DMS153 treated with DMSO at 0.1 percent for 48 hours (cell line): ENCODE data around the gene C12orf75.
"Not testable (repeated sequence)": the region's sequence is repeated elsewhere in the genome, so short reads cannot be mapped to it uniquely, and the experiment has no call there.

ENCODE experiments used
- DNase-seq: peaks from one replicate; lab custom pipeline; 2025; ENCODE audit not compliant: unreplicated experiment; lab: John Stamatoyannopoulos, UW

The C12orf75 gene

GRCh38 chr12:105368047-105368646 lies 37.7 kb downstream of the C12orf75 start:
- no peak for DNase-seq

GRCh38 chr12:105369014-105369413 lies 38.5 kb downstream of the C12orf75 start:
- DNase-seq, result no peak

DNA sequence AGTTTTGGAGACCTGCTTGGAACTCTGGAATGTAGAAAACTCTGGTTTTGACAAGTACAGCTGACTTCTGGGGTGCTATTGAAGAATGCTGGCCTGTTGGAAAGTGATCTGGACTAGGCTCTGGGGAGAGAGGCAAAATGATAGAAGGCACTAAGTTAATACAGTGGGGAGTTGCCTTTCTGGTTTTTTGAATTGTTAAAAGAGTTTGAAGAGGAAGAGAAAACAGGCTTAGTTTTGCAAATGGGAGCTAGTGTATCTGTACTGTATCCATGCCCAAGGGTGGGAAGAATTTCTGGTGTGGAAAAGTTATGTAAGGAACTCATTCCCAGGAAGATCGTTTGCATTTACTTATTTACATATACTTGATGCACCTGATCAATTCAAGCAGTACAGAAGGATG lies 43.8 kb downstream of the C12orf75 start:
- DNase-seq, result no peak

DNA sequence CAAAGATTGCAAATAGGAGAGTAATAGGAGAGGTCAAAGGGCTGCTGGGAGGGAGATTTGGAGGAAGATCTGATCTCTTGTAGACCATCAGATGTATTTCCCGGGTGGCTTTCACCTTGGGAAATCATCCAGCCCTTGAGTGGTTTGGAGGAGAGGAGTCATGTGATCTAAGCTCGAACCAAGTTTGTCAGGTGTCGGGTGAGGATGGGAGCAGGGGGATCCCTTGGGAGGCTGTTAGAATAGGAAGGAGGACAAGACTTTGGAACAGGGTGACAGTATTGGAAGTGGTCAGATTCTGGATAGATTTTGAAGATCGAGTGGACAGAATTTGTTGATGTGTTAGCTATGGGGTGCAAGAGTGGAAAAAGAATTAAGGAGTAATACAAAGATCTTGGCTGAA lies 46.6 kb downstream of the C12orf75 start:
- DNase-seq, result no peak

DNA sequence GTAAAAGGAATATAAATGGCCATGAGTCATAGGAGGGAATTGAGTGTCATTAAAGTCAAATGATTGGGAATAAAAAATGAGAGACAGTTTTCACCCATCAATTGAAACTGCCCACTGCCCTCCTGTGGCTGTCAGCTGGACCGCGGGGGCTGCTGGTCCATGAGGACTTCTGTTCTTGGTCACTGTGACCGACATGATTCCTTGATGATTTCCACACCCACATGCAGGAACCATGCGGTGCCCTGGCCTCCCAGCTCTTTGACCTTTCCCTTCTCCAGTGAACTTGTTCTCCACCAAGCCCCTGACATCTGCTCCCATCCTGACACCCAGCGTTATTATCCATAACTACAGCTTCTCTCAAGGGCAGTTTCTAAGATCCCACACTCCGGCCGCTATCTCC lies 48.4 kb downstream of the C12orf75 start:
- DNase-seq, result peak; percentile 21

DNA sequence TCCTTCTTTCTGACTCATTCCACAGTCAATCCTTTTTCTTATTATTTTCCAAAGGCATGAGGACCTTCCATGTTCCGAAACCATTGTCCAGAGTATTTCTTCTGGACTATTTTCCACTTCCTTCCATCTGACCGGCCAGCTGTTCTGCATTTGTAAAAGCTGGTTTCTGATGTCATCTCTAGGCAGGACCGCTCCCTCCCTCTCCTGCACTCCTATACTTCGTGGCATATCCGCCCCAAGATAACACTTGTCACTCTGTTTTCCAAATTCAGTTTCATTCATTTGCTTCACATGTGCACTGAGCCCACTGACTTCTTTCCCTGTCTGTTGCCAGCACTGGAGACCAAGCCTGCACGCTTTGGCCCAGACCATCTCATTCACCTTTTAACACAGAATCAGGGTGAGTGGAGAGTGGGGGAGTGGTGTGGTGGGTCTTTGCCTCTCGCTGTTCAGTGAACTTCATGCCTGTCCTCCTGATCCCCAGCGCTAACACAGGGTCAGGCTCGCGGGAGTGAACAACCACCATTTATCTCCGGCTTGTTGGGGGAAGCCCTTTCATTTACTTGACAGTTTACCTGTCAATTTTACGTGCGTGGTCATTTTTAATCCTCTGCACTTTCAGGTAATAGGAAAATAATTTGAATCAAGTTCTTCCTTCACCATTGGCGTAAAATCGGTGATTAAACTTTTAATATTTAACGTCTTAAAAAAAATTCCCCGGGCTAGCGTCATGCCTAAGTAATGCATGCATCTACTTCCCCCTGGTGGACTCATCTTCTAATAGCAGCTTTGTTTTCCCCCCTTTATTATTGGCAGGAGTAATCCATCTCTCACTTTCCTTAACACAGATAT lies 52.5 kb downstream of the C12orf75 start:
- peak; percentile 71 for DNase-seq

GRCh38 chr12:105384220-105384619 lies 53.7 kb downstream of the C12orf75 start:
- no peak for DNase-seq

- DNase-seq, result no peak
Observed at GRCh38 chr12:105384916-105385535, 54.5 kb downstream of the C12orf75 start.

DNA sequence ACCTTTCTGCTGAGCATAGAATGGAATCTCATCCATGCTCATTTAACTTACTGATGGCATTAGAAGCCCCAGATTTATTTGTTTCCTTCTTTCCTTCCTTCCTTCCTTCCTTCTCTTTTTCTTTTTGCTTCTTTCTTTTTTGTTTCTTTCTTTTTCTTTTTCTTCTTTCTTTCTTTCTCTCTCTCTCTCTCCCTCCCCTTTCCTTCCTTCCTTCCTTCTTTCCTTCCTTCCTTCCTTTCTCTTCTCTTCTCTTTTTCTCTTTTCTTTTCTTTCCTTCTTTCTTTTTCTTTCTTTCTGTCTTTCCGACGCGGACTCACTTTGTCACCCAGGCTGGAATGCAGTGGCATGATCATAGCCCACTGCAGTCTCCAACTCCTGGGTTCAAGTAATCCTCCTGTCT lies 55.9 kb downstream of the C12orf75 start:
- no peak for DNase-seq

DNA sequence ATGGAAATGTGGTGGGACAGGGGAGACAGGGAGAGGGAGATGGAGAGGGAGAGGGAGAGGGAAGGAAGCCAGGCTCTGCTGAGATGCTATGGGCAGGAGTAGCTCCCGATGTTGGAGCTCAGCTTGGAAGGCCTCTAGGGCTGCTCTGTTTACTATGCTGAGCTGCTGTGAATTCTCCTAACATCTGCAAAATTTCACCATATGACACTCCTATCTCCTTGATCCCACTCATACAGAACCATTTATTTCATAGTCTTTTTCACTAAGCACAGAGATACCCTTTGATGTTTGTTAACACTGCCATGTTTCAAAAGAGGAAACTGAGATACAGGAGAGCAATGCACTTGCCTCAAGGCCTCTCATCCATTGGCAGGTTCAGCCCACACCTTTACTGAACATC lies 60.7 kb downstream of the C12orf75 start:
- no peak for DNase-seq

DNA sequence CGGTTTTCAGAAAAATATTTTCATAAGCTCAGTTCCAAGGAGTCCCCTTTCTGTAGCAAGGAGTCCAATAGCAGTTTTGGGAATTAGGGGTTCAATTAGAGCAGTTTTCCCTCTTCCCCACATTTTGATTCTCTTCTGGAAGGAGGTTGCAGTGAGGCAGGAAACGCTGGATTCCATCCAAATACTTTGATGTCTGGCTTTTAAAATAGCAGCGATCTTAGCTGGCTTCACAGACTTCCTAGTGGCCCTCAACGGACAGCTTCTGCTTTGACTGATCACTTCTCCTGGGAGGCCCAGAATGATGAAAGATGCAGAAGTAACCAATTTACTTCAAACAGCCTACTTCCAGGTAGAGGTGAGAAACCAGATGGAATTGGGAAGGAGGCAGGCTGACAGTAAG lies 63.1 kb downstream of the C12orf75 start:
- DNase-seq, result no peak

DNA sequence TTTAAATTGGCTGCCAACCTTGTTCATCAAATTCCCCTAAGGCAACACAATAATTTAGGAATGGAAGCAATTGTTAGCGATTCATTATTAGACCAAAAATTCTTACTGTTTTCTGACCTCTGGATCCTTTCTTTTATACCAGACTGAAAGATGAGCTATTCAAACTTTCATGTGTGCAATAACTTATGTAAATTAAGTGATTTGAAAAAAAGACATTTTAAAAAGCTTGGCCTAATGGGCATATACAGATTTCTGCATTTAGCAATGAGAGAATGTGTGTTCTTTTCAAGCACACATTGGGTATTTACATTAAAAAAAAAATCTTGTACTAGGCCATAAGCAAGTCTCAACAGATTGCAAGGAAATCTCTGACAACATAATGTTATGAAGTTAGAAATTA lies 65.5 kb downstream of the C12orf75 start:
- no peak for DNase-seq

- DNase-seq, result no peak
Observed at GRCh38 chr12:105396983-105397382, 66.5 kb downstream of the C12orf75 start.

- no peak for DNase-seq
Observed at GRCh38 chr12:105398930-105399329, 68.4 kb downstream of the C12orf75 start.

- DNase-seq, result no peak
Observed at GRCh38 chr12:105399428-105400081, 69.1 kb downstream of the C12orf75 start.

GRCh38 chr12:105400227-105400626 lies 69.7 kb downstream of the C12orf75 start:
- DNase-seq, result no peak

- DNase-seq, result no peak
Observed at GRCh38 chr12:105401198-105401597, 70.7 kb downstream of the C12orf75 start.

DNA sequence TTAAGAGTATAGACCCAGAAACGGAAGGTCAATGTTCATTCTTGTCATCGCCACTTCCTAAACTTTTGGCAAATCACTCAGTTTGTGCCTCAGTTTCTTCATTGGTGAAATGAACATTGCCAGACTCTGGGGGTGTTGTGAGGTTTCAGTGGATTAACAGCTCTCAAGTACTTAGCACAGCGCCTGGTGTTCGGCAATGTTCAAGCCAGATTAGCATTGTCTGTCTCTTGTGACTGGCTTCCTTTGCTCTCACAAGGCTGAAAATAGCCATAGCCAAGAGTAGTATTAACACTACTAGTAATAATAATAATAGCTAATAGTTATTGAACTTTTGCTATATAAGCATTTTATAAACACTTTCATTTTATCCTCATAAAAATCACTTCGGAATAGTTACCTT lies 71.9 kb downstream of the C12orf75 start:
- no peak for DNase-seq

DNA sequence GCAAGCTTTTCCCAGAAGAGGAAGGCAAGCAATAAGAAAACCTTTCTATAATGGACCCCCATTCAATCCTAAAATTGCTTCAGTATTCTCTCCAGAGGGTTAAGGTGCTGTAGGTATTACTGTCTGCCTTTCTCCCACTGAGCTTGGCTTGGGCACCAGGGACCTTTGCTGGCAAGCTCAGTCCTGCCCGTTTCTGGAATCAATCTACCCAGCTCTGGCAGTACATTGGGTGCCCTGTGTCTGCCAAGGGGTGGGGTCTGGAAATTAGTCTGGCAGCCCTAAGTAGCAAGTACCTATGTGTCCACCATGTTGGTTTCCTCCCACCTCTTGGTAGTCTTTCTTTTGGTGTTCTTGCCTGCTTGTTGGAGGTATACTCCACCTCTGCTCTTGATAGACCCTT lies 72.6 kb downstream of the C12orf75 start:
- no peak for DNase-seq

DNA sequence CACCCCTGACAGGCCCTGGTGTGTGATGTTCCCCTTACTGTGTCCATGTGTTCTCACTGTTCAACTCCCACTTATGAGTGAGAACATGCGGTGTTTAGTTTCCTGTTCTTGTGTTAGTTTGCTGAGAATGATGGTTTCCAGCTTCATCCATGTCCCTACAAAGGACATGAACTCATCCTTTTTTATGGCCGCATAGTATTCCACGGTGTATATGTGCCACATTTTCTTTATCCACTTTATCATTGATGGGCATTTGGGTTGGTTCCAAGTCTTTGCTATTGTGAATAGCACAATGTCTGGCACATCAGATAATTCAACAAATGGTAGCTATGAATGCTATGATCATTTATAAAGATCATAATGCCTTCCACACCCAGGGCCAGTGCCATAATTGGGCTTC lies 73.6 kb downstream of the C12orf75 start:
- not testable (repeated sequence) for DNase-seq

DNA sequence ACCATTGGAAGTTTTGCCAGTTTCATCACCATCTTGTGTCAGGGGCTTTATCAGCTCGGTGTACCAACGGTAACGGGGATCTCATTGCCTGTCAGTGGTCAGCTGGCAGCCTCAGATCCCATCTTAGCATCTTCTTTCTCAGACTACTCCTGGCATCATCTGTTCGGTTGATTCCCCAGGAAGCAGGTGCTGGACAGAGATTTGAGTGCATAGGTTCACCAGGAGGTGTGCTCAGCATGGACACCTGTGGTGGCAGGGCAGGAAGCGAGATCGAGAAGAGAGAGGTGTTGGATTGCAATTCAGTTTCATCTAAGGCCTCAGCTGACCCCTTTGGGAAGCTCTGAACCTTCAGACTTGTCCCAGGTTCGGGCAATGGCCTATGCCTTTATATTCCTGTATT lies 76.0 kb downstream of the C12orf75 start:
- DNase-seq, result no peak

- DNase-seq, result no peak
Observed at GRCh38 chr12:105409279-105409678, 78.8 kb downstream of the C12orf75 start.
